ENCODE measurements around the gene TFEC.
A peak's percentile ranks its signal among the peaks of the same experiment; 100 is the strongest.
"Not testable (repeated sequence)": the region's sequence is repeated elsewhere in the genome, so short reads cannot be mapped to it uniquely, and the experiment has no call there.

Gene TFEC

GRCh38 chr7:115932880-115933279 is 97.7 kb downstream of the TFEC start:
- TF ChIP-seq ZFX (IDR thresholded peaks at IDR 0.05; ENCODE audit: borderline replicate concordance): no peak
- no peak for TF ChIP-seq CTCF (IDR thresholded peaks at IDR 0.05)
- no peak overlapping the region for H3K27ac ChIP-seq

- H3K27ac ChIP-seq: not testable (repeated sequence)
These were observed 100.4 kb downstream of the TFEC start for GRCh38 chr7:115930184-115930583.

- H3K27ac ChIP-seq: not testable (repeated sequence)
These were observed 100.8 kb downstream of the TFEC start for GRCh38 chr7:115929736-115930135.

GRCh38 chr7:115924411-115924810 is 106.2 kb downstream of the TFEC start:
- TF ChIP-seq ZFX (IDR thresholded peaks at IDR 0.05; ENCODE audit: borderline replicate concordance) (no peak), CTCF (IDR thresholded peaks at IDR 0.05) (no peak)
- no peak overlapping the region for H3K27ac ChIP-seq

GRCh38 chr7:115920367-115920766 is 110.2 kb downstream of the TFEC start:
- TF ChIP-seq CTCF (IDR thresholded peaks at IDR 0.05) (no peak), ZFX (IDR thresholded peaks at IDR 0.05; ENCODE audit: borderline replicate concordance) (no peak)
- H3K27ac ChIP-seq: no peak overlapping the region

- no peak overlapping the region for H3K27ac ChIP-seq
These were observed 115.6 kb downstream of the TFEC start for GRCh38 chr7:115914951-115915350.

GRCh38 chr7:115911465-115911864 is 119.1 kb downstream of the TFEC start:
- no peak for TF ChIP-seq ZFX (IDR thresholded peaks at IDR 0.05; ENCODE audit: borderline replicate concordance)
- TF ChIP-seq CTCF (IDR thresholded peaks at IDR 0.05): no peak
- no peak overlapping the region for H3K27ac ChIP-seq

More at GRCh38 chr7:115914951-115915350, 115.6 kb downstream of the TFEC start:
- no peak for TF ChIP-seq ZFX (IDR thresholded peaks at IDR 0.05; ENCODE audit: borderline replicate concordance)
- TF ChIP-seq CTCF (IDR thresholded peaks at IDR 0.05): no peak

GRCh38 chr7:115910541-115911164 is 119.9 kb downstream of the TFEC start:
- TF ChIP-seq ZFX (IDR thresholded peaks at IDR 0.05; ENCODE audit: borderline replicate concordance) (no peak), CTCF (IDR thresholded peaks at IDR 0.05) (peak; percentile 92)
- H3K27ac ChIP-seq: no peak overlapping the region
